GM12878 (cell line): Measurements from ENCODE around the gene DFFA. TPM values are rescaled to one million over a fixed set of nuclear protein-coding genes. Genes with fewer than 3 reads are reported as not detected.

Source experiments
- BCLAF1 ChIP-seq: fragments of 450-650 bp; IDR thresholded peaks from 2 replicates; pipeline ENCODE4 v1.6.1; 2017; ENCODE audit warnings: antibody characterized with exemption, mild to moderate bottlenecking, moderate library complexity
- CUX1 ChIP-seq: IDR thresholded peaks from 2 replicates; pipeline ENCODE4 v1.6.1; 2012; ENCODE audit warnings: improper control_type of control experiment, low read depth, low read length; ENCODE audit not compliant: insufficient replicate concordance
- ESRRA ChIP-seq: IDR thresholded peaks from 2 replicates; pipeline ENCODE4 v1.6.1; 2012; ENCODE audit warnings: mild to moderate bottlenecking, low read length, improper control_type of control experiment
- HCFC1 ChIP-seq: fragments of 150-350 bp; IDR thresholded peaks from 2 replicates; pipeline ENCODE4 v1.6.1; 2014; ENCODE audit warnings: low read length
- MAX ChIP-seq: IDR thresholded peaks from 2 replicates; pipeline ENCODE4 v1.6.1; 2012; ENCODE audit warnings: low read depth, low read length, improper control_type of control experiment
- MXI1 ChIP-seq: fragments of 150-350 bp; IDR thresholded peaks from 2 replicates; pipeline ENCODE4 v1.6.1; 2011; ENCODE audit warnings: low read depth, mild to moderate bottlenecking, inconsistent platforms, low read length, improper control_type of control experiment
- MYB ChIP-seq: fragments of 150-350 bp; IDR thresholded peaks from 2 replicates; pipeline ENCODE4 v1.6.1; 2014; ENCODE audit warnings: mild to moderate bottlenecking, low read depth, low read length, borderline replicate concordance
- NKRF ChIP-seq: fragments of 450-650 bp; conservative IDR thresholded peaks from 2 replicates; pipeline ENCODE4 v1.6.1; 2017; ENCODE audit warnings: mild to moderate bottlenecking, moderate library complexity
- PML ChIP-seq: IDR thresholded peaks from 2 replicates; pipeline ENCODE4 v1.6.1; 2012; ENCODE audit warnings: low read length, inconsistent platforms
- POLR2AphosphoS2 ChIP-seq: IDR thresholded peaks from 2 replicates; pipeline ENCODE4 v1.6.1; 2011; ENCODE audit warnings: low read depth, mild to moderate bottlenecking, low read length, improper control_type of control experiment, moderate library complexity
- RELB ChIP-seq: fragments of 450-650 bp; IDR thresholded peaks from 2 replicates; pipeline ENCODE4 v1.6.1; 2017; ENCODE audit warnings: low read depth, mild to moderate bottlenecking, moderate library complexity
- SRF ChIP-seq, 2 experiments: IDR thresholded peaks; 2 replicates each; pipeline ENCODE4 v1.6.1; 2011; ENCODE audit warnings: low read depth in 2 of 2, low read length in 2 of 2, mild to moderate bottlenecking in 1 of 2, moderate library complexity in 1 of 2
- TARDBP ChIP-seq: IDR thresholded peaks from 2 replicates; pipeline ENCODE4 v1.6.1; 2016; ENCODE audit warnings: borderline replicate concordance
- TCF7 ChIP-seq: IDR thresholded peaks from 2 replicates; pipeline ENCODE4 v1.6.1; 2014; ENCODE audit warnings: antibody characterized with exemption, borderline replicate concordance
- polyA plus RNA-seq, 11 experiments: library from polyadenylated mRNA; depleted of rRNA in 4 of 11; unstranded in 6 of 11; stranded (reverse) in 5 of 11; fragments of >200 nt; fragmentation: Nextera tagmentation in 4 of 11; fragmentation: Illumina TruSeq in 1 of 11; extraction: Ambion mirVana in 4 of 11; extraction: Trizol in 1 of 11; gene quantifications; 1 replicate in 1 of 11; 2 replicates in 10 of 11; pipeline versions ENCODE4 v1.2.1 to v1.2.3, GENCODE V29; 2011 to 2016; ENCODE audit warnings: inconsistent platforms in 2 of 11, missing spikeins in 2 of 11, low read depth in 1 of 11
- total RNA-seq, 4 experiments: library from RNA; depleted of rRNA in 3 of 4; stranded (reverse); fragments of >200 nt in 3 of 4; fragmentation: Illumina TruSeq in 1 of 4; extraction: Trizol in 1 of 4; gene quantifications; 2 replicates each; pipeline versions ENCODE4 v1.2.1 to v1.2.3, GENCODE V29; 2013 to 2021

The DFFA gene
- total and polyA plus RNA-seq, 10 of the 15 experiments (the other 5 are each of a cell fraction or from before 2014, with no cell fraction given) = 37.4 to 83.8 (median 52.4) TPM

- TF ChIP-seq CUX1 (peak; percentile 94), TCF7 (no peak), NKRF (0 out of 2 replicates have a peak, but pooled peaks have one; percentile 11), SRF (IDR thresholded peaks at IDR 0.05; ENCODE audit: low read depth in 2 of 2, low read length in 2 of 2) (peak; percentile 85 to 99), HCFC1 (peak; percentile 91), RELB (peak; percentile 96), PML (no peak), MAX (peak; percentile 63; the same call in 1 of the 2 replicates), BCLAF1 (no peak), TARDBP (peak; percentile 70), MYB (0 out of 2 replicates have a peak, but pooled peaks have one; percentile 10), MXI1 (peak; percentile 48; the same call in 1 of the 2 replicates), POLR2AphosphoS2 (peak; percentile 89; the same call in 1 of the 2 replicates), ESRRA (peak; percentile 84)
These were observed 2.5 kb upstream of the DFFA start, which contains the start of gene PEX14 (continued) for GRCh38 chr1:10474613-10475507.
